GM23338 (cell line): ENCODE measurements around the gene NPC1L1.

Experiments used
- CREB1 ChIP-seq: fragments of 250-450 bp; sonication (Bioruptor Pico); IDR thresholded peaks from 2 replicates; pipeline ENCODE4 v1.5.0; 2020; ENCODE audit warnings: low read depth, mild to moderate bottlenecking, moderate library complexity
- EZH2 ChIP-seq: fragments of 200-600 bp; sonication (generic); IDR thresholded peaks from one replicate; pipeline ENCODE4 v1.8.0; 2017; ENCODE audit warnings: antibody characterized with exemption, mild to moderate bottlenecking, low read depth; ENCODE audit not compliant: unreplicated experiment
- EZH2phosphoT487 ChIP-seq: fragments of 200-600 bp; sonication (generic); IDR thresholded peaks from one replicate; pipeline ENCODE4 v1.8.1; 2018; ENCODE audit warnings: antibody characterized with exemption; ENCODE audit not compliant: unreplicated experiment
- JUNB ChIP-seq: IDR thresholded peaks from one replicate; pipeline ENCODE4 v1.6.1; 2016; ENCODE audit warnings: antibody characterized with exemption; ENCODE audit not compliant: unreplicated experiment
- NANOG ChIP-seq: IDR thresholded peaks from 2 replicates; pipeline ENCODE4 v1.6.1; 2016; ENCODE audit warnings: antibody characterized with exemption, borderline replicate concordance
- POLR2AphosphoS5 ChIP-seq: IDR thresholded peaks from 2 replicates; pipeline ENCODE4 v1.6.1; 2016; ENCODE audit warnings: antibody characterized with exemption, low read depth
- STAT1 ChIP-seq: IDR thresholded peaks from one replicate; pipeline ENCODE4 v1.6.1; 2016; ENCODE audit warnings: antibody characterized with exemption; ENCODE audit not compliant: unreplicated experiment
- ZNF331 ChIP-seq: fragments of 250-450 bp; sonication (Bioruptor Pico); IDR thresholded peaks from 2 replicates; pipeline ENCODE4 v1.5.0; 2020; ENCODE audit warnings: low read depth, mild to moderate bottlenecking, moderate library complexity
- TF ChIP-seq, protein P1 (sequence below), 2 experiments: fragments of 200-600 bp in 1 of 2; sonication (generic) in 1 of 2; conservative IDR thresholded peaks; 2 replicates each; pipeline versions ENCODE4 v1.5.1 to v1.6.1; 2016 to 2017; ENCODE audit warnings: antibody characterized with exemption in 2 of 2, low read depth in 2 of 2, mild to moderate bottlenecking in 2 of 2, moderate library complexity in 1 of 2
- TF ChIP-seq, protein P2 (sequence below): IDR thresholded peaks from one replicate; pipeline ENCODE4 v1.6.1; 2018; ENCODE audit warnings: antibody characterized with exemption; ENCODE audit not compliant: unreplicated experiment

DNA sequence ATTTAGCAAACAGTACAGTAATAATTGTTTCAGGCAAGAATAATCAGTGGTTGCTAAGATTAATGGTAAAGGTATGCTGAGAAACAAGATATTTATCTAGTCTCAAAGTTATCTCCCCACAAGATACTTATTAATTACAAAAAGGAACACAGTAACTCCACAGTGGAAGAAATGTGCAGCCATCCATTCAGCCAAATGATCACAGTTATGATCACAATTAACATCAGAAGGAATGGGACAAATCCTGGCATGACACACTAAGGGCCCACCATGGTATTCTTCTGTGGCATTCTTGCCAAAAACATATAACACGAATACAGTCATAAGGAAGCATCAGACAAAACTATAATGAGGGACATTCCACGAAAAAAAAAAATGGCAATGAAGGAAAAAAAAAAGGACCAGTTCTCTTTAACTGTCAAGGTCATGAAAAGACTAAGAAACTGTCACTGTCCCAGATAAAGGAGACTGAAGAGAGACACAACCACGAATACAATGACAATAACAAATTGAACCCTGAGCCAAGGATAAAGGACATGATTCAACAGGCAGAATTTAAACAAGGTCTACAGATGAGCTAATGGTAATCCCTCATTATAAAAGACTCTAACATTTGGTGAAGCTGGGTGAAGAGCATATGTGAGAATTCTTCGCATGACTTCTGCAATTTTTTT is 71.5 kb downstream of the NPC1L1 start:
- TF ChIP-seq, protein P1, sequence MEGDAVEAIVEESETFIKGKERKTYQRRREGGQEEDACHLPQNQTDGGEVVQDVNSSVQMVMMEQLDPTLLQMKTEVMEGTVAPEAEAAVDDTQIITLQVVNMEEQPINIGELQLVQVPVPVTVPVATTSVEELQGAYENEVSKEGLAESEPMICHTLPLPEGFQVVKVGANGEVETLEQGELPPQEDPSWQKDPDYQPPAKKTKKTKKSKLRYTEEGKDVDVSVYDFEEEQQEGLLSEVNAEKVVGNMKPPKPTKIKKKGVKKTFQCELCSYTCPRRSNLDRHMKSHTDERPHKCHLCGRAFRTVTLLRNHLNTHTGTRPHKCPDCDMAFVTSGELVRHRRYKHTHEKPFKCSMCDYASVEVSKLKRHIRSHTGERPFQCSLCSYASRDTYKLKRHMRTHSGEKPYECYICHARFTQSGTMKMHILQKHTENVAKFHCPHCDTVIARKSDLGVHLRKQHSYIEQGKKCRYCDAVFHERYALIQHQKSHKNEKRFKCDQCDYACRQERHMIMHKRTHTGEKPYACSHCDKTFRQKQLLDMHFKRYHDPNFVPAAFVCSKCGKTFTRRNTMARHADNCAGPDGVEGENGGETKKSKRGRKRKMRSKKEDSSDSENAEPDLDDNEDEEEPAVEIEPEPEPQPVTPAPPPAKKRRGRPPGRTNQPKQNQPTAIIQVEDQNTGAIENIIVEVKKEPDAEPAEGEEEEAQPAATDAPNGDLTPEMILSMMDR (conservative IDR thresholded peaks at IDR 0.05; ENCODE audit: low read depth in 2 of 2): no peak
- TF ChIP-seq POLR2AphosphoS5 (no peak), EZH2 (no peak), EZH2phosphoT487 (no peak), CREB1 (no peak), NANOG (no peak), ZNF331 (CRISPR knock-in tag) (no peak), JUNB (no peak), STAT1 (no peak)
- TF ChIP-seq, protein P2, sequence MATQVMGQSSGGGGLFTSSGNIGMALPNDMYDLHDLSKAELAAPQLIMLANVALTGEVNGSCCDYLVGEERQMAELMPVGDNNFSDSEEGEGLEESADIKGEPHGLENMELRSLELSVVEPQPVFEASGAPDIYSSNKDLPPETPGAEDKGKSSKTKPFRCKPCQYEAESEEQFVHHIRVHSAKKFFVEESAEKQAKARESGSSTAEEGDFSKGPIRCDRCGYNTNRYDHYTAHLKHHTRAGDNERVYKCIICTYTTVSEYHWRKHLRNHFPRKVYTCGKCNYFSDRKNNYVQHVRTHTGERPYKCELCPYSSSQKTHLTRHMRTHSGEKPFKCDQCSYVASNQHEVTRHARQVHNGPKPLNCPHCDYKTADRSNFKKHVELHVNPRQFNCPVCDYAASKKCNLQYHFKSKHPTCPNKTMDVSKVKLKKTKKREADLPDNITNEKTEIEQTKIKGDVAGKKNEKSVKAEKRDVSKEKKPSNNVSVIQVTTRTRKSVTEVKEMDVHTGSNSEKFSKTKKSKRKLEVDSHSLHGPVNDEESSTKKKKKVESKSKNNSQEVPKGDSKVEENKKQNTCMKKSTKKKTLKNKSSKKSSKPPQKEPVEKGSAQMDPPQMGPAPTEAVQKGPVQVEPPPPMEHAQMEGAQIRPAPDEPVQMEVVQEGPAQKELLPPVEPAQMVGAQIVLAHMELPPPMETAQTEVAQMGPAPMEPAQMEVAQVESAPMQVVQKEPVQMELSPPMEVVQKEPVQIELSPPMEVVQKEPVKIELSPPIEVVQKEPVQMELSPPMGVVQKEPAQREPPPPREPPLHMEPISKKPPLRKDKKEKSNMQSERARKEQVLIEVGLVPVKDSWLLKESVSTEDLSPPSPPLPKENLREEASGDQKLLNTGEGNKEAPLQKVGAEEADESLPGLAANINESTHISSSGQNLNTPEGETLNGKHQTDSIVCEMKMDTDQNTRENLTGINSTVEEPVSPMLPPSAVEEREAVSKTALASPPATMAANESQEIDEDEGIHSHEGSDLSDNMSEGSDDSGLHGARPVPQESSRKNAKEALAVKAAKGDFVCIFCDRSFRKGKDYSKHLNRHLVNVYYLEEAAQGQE: no peak
